ENCODE data around the gene RNF214. TPM values are rescaled to one million over a fixed set of nuclear protein-coding genes. Genes with fewer than 3 reads are reported as not detected.
A peak's percentile ranks its signal among the peaks of the same experiment; 100 is the strongest.
"Not testable (repeated sequence)": the region's sequence is repeated elsewhere in the genome, so short reads cannot be mapped to it uniquely, and the experiment has no call there.

The RNF214 gene
- polyA plus RNA-seq, 4 donors: 23.4 to 34.8 (median 31.5) TPM

GRCh38 chr11:117197516-117198456, 34.7 kb upstream of the RNF214 start:
- no peak for DNase-seq (ENCODE audit: low read depth in 4 of 4, low spot score in 3 of 4)

- no peak for DNase-seq (ENCODE audit: low read depth in 4 of 4, low spot score in 3 of 4)
Measured at GRCh38 chr11:117198613-117199012, 33.9 kb upstream of the RNF214 start.

DNA sequence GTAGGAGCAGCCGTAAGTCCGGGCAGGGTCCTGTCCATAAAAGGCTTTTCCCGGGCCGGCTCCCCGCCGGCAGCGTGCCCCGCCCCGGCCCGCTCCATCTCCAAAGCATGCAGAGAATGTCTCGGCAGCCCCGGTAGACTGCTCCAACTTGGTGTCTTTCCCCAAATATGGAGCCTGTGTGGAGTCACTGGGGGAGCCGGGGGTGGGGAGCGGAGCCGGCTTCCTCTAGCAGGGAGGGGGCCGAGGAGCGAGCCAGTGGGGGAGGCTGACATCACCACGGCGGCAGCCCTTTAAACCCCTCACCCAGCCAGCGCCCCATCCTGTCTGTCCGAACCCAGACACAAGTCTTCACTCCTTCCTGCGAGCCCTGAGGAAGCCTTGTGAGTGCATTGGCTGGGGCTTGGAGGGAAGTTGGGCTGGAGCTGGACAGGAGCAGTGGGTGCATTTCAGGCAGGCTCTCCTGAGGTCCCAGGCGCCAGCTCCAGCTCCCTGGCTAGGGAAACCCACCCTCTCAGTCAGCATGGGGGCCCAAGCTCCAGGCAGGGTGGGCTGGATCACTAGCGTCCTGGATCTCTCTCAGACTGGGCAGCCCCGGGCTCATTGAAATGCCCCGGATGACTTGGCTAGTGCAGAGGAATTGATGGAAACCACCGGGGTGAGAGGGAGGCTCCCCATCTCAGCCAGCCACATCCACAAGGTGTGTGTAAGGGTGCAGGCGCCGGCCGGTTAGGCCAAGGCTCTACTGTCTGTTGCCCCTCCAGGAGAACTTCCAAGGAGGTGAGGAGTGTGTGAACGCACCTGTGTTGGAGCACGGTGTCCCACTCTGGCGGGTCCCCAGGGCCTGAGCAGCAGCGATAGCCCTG, 33.2 kb upstream of the RNF214 start, which contains the start of gene TAGLN:
Gene TAGLN (plus strand): TSS at position 318 of the 863 bp plus-strand sequence. CDS start 3,644 bp downstream, outside the sequence.
- peak in 1 of 4 donors; percentile 66 for DNase-seq (ENCODE audit: low read depth in 4 of 4, low spot score in 3 of 4)

DNA sequence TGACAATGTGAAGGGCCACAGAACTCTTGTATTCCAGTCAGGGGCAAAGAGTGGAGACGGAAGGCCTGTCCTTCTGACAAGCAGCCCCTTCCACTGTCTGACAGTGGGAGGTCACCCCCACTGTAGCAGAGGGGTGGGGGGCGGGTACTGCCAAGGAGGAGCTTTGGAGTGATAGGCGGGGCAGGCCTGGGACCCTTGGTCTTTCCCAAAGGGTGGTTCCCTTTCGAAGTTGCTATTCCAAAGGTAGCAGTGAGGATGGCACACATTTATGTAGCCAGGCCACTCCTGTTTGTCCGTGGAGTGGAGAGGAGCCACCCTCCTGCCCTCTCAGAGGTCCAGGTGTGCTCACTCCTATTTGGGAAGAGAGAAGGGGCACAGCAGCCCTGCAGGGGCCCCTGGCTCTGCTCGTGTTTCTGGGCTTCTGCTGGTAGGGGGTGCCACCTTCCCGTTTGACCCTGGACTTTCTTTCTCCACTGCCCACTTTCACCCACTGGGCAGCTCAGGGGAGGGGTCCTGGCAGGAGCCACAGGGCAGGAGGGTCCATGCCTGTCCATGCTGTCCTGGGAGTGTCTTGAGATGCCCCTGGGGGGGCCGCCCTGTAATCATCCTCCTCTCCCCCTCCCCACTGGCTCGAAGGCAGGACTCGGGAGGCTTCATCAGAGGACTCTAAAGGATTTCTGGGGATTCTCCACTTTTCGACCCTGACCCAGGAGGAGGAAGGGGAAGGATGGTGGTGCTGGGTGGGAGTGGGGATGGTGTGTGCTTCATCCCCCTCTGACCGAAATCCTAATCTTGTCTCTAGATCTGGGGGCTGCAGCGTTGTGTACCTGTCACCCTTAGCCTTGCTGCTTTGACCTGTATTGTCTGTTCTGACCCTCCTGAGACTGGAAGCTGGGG, 32.3 kb upstream of the RNF214 start:
- DNase-seq (ENCODE audit: low read depth in 4 of 4, low spot score in 3 of 4): no peak

GRCh38 chr11:117200813-117201657, 31.4 kb upstream of the RNF214 start:
- no peak for DNase-seq (ENCODE audit: low read depth in 4 of 4, low spot score in 3 of 4)

- no peak for DNase-seq (ENCODE audit: low read depth in 4 of 4, low spot score in 3 of 4)
Measured at GRCh38 chr11:117201658-117202305, 30.7 kb upstream of the RNF214 start.

DNA sequence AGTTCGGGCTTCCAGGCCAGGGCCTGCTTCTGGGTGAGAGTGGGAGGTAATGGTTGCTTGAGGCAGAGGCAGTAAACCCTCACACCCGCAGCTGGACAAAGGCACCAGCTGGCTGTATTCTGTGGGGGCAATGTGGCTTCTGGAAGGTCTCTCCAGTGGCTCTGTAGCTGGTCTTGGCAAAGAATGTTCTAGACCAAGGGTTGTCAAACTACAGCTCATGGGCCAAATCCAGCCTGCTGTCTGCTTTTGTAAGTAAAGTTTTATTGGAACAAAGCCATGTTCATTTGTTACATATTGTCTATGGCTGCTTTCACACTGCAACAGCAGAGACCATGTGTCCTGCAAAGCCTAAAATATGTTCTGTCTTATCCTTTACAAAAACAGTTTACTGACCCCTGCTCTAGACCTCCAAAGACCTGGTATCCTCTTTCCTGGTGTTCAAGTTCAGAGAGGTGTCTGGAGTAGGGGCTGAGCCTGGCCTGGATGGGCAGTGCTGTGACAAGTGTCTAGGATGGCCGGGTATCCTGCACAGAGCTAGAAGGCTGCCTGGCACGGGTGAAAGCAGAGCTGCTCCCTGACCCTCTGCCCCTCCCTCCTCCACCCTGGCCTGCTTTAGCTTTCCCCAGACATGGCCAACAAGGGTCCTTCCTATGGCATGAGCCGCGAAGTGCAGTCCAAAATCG, 29.9 kb upstream of the RNF214 start:
- DNase-seq (ENCODE audit: low read depth in 4 of 4, low spot score in 3 of 4): no peak

- no peak for DNase-seq (ENCODE audit: low read depth in 4 of 4, low spot score in 3 of 4)
Measured at GRCh38 chr11:117203069-117203407, 29.4 kb upstream of the RNF214 start.

- no peak for DNase-seq (ENCODE audit: low read depth in 4 of 4, low spot score in 3 of 4)
Measured at GRCh38 chr11:117204283-117205080, 28.0 kb upstream of the RNF214 start.

DNA sequence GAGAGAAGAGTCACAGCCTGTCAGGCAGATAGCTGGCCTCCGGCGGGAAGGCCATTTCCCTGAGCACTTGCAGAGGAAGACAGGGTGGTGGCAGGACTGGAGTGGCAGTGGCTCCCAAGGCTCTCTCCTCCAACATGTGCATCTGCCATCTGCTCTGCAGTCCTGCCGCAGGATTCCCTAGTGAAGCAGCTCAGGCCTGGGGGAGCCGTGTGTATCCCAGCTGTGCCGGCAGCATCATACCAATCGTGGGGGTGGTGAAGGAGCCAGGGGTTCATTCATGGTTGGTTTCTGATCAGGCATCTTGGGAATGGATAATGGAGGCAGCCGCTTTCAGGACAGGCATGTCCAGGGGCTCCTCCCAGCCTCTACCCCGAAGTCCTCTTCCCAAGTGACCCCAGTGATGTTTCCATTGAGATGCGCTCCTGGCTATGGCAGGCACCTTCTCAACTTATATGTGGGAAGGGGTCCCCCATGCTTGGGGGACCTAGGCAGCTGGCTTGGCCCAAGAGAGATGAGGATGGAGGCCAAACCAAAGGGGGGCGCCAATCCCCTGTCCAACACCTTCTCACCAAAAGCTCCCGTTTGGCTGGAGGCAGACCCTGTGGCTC, 27.2 kb upstream of the RNF214 start:
- no peak for DNase-seq (ENCODE audit: low read depth in 4 of 4, low spot score in 3 of 4)

- DNase-seq (ENCODE audit: low read depth in 4 of 4, low spot score in 3 of 4): not testable (repeated sequence)
Measured at GRCh38 chr11:117206111-117206510, 26.4 kb upstream of the RNF214 start.

- DNase-seq (ENCODE audit: low read depth in 4 of 4, low spot score in 3 of 4): not testable (repeated sequence)
Measured at GRCh38 chr11:117206859-117207258, 25.6 kb upstream of the RNF214 start.

DNA sequence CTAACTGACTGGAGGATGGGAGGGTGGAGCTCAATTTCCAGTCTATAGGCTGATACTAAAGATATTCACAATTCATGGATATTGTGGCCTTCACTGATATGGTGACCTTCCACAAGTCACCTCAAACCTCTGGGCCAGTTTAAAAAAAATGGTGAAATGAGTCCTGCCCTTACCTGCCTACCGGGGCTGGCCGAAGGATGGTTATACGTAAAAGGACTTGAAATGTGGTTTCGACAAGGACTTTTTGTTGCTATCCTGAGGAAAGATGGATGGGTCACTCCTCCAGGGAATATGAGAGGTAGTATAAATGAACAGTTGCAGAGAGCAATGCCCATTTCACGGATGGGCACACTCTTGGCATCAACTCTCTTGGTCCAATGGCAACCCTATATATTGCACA, 25.0 kb upstream of the RNF214 start:
- not testable (repeated sequence) for DNase-seq (ENCODE audit: low read depth in 4 of 4, low spot score in 3 of 4)

GRCh38 chr11:117208710-117209109, 23.8 kb upstream of the RNF214 start:
- DNase-seq (ENCODE audit: low read depth in 4 of 4, low spot score in 3 of 4): not testable (repeated sequence)

DNA sequence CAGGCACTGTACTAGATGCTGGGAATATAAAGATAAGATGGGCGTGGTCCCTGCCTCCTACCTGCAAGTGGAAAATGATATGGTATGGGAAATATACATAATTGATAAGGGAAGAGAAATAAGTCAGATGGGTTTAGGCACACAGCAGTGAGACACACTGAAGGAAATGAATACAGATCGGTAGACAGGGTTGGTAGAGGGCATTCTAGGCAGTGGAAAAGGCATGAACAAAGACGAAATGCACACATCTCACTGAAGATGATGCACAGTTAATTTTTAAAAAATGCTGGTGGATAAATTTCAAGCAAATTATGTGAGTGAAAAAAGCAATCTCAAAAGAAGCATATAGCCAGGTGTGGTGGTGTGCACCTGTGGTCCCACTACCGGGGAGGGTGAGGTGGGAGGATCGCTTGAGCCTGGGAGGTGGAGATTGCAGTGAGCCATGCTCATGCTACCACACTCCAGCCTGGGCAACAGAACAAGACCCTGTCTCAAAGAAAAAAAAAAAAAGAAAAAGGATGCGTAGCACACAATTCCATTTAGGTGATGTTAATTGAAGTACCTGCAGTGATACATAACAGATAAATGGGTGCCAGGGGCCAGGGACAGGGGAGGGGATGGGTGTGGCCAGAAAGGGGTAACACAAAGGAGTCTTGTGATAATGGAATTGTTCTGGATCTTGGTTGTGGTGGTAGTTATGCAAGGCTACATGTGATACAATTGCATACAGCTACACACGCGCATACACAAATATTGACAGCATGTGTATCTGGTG, 22.9 kb upstream of the RNF214 start:
- not testable (repeated sequence) for DNase-seq (ENCODE audit: low read depth in 4 of 4, low spot score in 3 of 4)

- DNase-seq (ENCODE audit: low read depth in 4 of 4, low spot score in 3 of 4): no peak
Measured at GRCh38 chr11:117210620-117211019, 21.9 kb upstream of the RNF214 start.

Measured in left renal pelvis (tissue), 4 donors.